Activated CD4-positive, alpha-beta T cell treated with anti-CD3 and anti-CD28 coated beads for 36 hours (primary cell): Measurements from ENCODE around the gene OR12D1. TPM values are rescaled to one million over a fixed set of nuclear protein-coding genes. Genes with fewer than 3 reads are reported as not detected.
"Not testable (repeated sequence)": the region's sequence is repeated elsewhere in the genome, so short reads cannot be mapped to it uniquely, and the experiment has no call there.

ENCODE experiments used
- ATAC-seq: fragments of 200-7000 bp; cut with Tn5 transposase; one replicate; pipeline ENCODE4 v1.10.0; 2021; ENCODE audit warnings: mild to moderate bottlenecking, moderate library complexity
- CTCF ChIA-PET: fragments of 350-600 bp; sonication (Branson Sonifier 250); formaldehyde crosslinking; loops from one replicate; lab custom pipeline; 2021; ENCODE audit warnings: antibody characterized with exemption; lab: Charles Lee
- POLR2A ChIA-PET: fragments of 350-600 bp; sonication (Branson Sonifier 250); formaldehyde crosslinking; loops from one replicate; lab custom pipeline; 2021; ENCODE audit warnings: antibody characterized with exemption, inconsistent platforms; lab: Charles Lee
- DNase-seq: peaks from one replicate; pipeline ENCODE4 v3.0.0-alpha.2; 2020
- H3K27ac Mint-ChIP-seq: one replicate; pipeline ENCODE4 v1.8.0; 2021; ENCODE audit warnings: mixed read lengths
- H3K27me3 Mint-ChIP-seq: one replicate; pipeline ENCODE4 v1.8.0; 2021; ENCODE audit warnings: mixed read lengths
- H3K36me3 Mint-ChIP-seq: one replicate; pipeline ENCODE4 v1.8.0; 2021; ENCODE audit warnings: low read depth, mixed read lengths
- H3K4me1 Mint-ChIP-seq: one replicate; pipeline ENCODE4 v1.8.0; 2021; ENCODE audit warnings: mixed read lengths
- H3K4me3 Mint-ChIP-seq: one replicate; pipeline ENCODE4 v1.8.0; 2021; ENCODE audit warnings: mild to moderate bottlenecking, moderate library complexity, mixed read lengths
- H3K9me3 Mint-ChIP-seq: one replicate; pipeline ENCODE4 v1.8.0; 2021; ENCODE audit warnings: low read depth, mixed read lengths
- intact Hi-C, 2 experiments: fragments of 100-400 bp; cut with DNase I in 1 of 2; cut with micrococcal nuclease in 1 of 2; formaldehyde crosslinking; loops; one replicate each; pipeline versions ENCODE4 v1.14.2 to v1.15.1; 2022 to 2024; cut with DNase I, micrococcal nuclease
- total RNA-seq, 2 experiments: library from RNA; stranded (reverse); gene quantifications; one replicate each; pipeline ENCODE4 v1.2.3, GENCODE V29; 2021

The OR12D1 gene
- total RNA-seq, 2 experiments from 2014 or later, result not detected

DNA sequence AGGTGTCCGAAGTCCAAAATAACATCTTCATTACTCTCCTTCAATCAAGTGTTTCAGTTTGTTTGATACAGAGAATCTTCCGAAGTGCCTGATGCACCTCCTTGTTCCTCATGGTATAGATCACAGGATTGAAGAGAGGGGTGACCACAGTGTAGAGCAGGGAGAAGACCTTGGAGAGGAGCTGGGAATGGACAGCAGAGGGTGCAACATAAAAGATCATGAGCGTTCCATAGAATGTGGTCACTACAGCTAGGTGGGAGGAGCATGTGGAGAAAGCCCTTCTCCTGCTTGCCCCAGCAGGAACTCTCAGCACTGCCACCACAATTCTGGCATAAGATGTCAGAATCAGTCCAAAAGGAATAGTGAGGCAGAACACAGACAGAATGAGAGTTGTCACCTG is 11.9 kb downstream of the OR12D1 start:
- no peak overlapping the region for H3K4me3 Mint-ChIP-seq
- no peak overlapping the region for H3K27ac Mint-ChIP-seq
- H3K9me3 Mint-ChIP-seq, result no peaks in the 10 kb centered on the region
- no peaks in the 10 kb centered on the region for H3K36me3 Mint-ChIP-seq
- POLR2A ChIA-PET, result no interaction called here
- DNase-seq, result no peak
- intact Hi-C loops, result no loop called here
- no peak for ATAC-seq
- H3K4me1 Mint-ChIP-seq, result peaks cover 8% of the 10 kb centered on the region
- peaks cover 38% of the 10 kb centered on the region for H3K27me3 Mint-ChIP-seq
- CTCF ChIA-PET, result no interaction called here

DNA sequence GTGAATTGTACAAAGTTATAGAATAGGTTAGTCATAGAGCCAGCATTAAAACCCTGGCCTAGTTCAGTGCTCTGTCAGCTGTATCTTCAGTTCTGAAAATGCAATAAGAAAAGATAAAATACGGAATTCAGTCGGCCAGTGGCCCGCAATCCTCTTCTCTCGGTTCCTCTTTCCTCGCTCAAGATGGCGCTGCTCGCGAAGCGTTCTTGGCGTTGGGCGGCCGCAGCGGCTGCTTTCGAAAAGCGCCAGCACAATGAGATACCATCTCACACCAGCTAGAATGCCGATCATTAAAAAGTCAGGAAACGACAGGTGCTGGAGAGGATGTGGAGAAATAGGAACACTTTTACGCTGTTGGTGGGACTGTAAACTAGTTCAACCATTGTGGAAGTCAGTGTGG is 22.0 kb downstream of the OR12D1 start:
- H3K4me3 Mint-ChIP-seq, CTCF ChIA-PET, H3K27ac Mint-ChIP-seq: not testable (repeated sequence)

DNA sequence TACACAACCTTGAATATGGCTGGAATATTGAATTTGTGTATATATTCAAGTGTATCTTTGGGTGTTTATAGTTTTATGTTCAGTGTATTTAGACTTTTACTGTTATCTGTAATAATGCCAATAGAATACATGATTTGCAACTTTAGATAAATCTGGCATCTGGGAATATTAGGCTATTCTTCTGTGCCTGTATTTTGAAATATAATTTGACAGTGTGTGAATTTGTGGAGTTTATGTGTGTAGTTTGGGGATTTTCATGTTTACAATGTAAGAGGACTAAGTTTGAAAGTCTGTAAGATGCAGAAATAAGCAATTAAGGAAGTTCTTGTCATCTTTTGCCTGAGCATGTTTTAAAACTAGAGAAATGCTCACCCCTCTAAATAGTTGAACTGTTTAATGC is 24.3 kb downstream of the OR12D1 start, which contains the start of gene OR10C1:
Gene OR10C1, plus strand, starts transcription at position 301 of the 400 bp plus-strand sequence. CDS start 710 bp downstream, outside the sequence.
- Mint-ChIP-seq H3K4me3 (no peak within 1 kb of the TSS), H3K9me3 (peaks cover under 1% of the 10 kb centered on the region), H3K36me3 (no peaks in the 10 kb centered on the region), H3K27ac (no peak within 1 kb of the TSS), H3K4me1 (no peaks in the 10 kb centered on the region), H3K27me3 (peaks cover 23% of the 10 kb centered on the region)
- DNase-seq (no peak), ATAC-seq (no peak)
- POLR2A ChIA-PET, result no interaction called here
- CTCF ChIA-PET, result no interaction called here
- intact Hi-C loops, result no loop called here

More for the DNA sequence above, 22.0 kb downstream of the OR12D1 start:
- H3K36me3 Mint-ChIP-seq, H3K4me1 Mint-ChIP-seq, ATAC-seq, intact Hi-C loops, H3K9me3 Mint-ChIP-seq, POLR2A ChIA-PET: not testable (repeated sequence)
- peaks cover 20% of the 10 kb centered on the region for H3K27me3 Mint-ChIP-seq
- DNase-seq, result peak; percentile 19

DNA sequence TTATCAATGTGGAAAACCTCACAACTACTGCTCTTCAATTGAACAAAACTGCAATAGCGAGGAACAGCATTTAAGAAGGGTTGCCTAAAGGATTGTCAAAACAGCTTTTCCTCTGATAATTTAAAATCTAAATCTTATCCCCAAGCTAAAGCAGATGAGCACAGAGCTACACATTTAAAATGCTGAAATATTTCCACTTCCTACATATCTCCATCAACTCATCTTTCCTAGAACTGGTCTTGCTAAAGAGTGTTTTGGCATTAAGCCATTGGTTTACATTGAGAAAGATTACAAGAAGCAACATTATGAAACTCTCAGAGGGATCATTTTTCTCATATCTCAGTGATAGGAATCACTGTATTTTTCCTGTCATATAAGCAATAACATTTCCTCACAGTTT is 28.0 kb downstream of the OR12D1 start:
- ATAC-seq (no peak), DNase-seq (no peak)
- ChIA-PET CTCF (no interaction called here), POLR2A (no interaction called here)
- Mint-ChIP-seq H3K27me3 (peaks cover 40% of the 10 kb centered on the region), H3K9me3 (peaks cover 7% of the 10 kb centered on the region), H3K27ac (no peak overlapping the region), H3K36me3 (no peaks in the 10 kb centered on the region), H3K4me3 (no peak overlapping the region), H3K4me1 (no peaks in the 10 kb centered on the region)
- intact Hi-C loops, result no loop called here

DNA sequence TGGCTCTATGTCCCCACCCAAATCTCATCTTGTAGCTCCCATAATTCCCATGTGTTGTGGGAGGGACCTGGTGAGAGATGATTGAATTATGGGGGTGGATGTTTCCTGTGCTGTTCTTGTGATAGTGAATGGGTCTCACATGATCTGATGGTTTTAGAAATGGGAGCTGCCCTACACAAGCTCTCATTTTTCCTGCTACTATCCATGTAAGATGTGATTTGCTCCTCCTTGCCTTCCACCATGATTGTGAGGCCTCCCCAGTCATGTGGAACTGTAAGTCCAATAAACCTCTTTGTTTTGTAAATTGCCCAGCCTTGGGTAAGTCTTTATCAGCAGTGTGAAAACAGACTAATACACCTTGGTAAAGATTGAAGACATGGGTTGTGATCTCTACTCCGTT is 29.3 kb downstream of the OR12D1 start:
- CTCF ChIA-PET, result interaction anchor here (0.6 kb wide), 1 partner anchor 58 kb away, joined by 3 read pairs; no protein-coding TSS in a partner anchor
- H3K27ac Mint-ChIP-seq, ATAC-seq, H3K4me1 Mint-ChIP-seq, H3K36me3 Mint-ChIP-seq, H3K9me3 Mint-ChIP-seq, DNase-seq, intact Hi-C loops, H3K4me3 Mint-ChIP-seq, POLR2A ChIA-PET: not testable (repeated sequence)
- peaks cover 46% of the 10 kb centered on the region for H3K27me3 Mint-ChIP-seq

DNA sequence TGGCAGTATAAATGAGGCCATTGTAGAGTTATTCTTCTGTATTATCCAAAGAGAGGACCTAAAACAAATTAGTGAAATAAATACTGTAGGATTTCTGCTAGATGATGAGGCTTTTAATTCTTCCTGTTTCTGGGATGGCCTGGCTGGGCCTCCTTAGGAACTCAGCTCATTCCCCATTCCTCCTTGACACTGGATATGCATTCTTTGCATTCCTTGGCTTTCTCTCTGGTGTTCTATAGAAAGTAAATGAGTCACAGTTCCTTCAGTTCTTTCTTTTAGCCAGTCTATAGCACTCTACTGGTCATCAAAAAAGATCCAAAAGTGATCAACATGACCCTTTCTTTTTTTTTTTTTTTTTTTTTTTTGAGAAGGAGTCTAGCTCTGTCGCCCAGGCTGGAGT is 32.9 kb downstream of the OR12D1 start:
- no peaks in the 10 kb centered on the region for H3K36me3 Mint-ChIP-seq
- POLR2A ChIA-PET, result no interaction called here
- peaks cover 55% of the 10 kb centered on the region for H3K27me3 Mint-ChIP-seq
- ATAC-seq, result no peak
- no peak overlapping the region for H3K4me3 Mint-ChIP-seq
- H3K9me3 Mint-ChIP-seq, result peaks cover 7% of the 10 kb centered on the region
- no peak for DNase-seq
- intact Hi-C loops, result no loop called here
- H3K4me1 Mint-ChIP-seq, result no peaks in the 10 kb centered on the region
- CTCF ChIA-PET, result no interaction called here
- H3K27ac Mint-ChIP-seq, result no peak overlapping the region

DNA sequence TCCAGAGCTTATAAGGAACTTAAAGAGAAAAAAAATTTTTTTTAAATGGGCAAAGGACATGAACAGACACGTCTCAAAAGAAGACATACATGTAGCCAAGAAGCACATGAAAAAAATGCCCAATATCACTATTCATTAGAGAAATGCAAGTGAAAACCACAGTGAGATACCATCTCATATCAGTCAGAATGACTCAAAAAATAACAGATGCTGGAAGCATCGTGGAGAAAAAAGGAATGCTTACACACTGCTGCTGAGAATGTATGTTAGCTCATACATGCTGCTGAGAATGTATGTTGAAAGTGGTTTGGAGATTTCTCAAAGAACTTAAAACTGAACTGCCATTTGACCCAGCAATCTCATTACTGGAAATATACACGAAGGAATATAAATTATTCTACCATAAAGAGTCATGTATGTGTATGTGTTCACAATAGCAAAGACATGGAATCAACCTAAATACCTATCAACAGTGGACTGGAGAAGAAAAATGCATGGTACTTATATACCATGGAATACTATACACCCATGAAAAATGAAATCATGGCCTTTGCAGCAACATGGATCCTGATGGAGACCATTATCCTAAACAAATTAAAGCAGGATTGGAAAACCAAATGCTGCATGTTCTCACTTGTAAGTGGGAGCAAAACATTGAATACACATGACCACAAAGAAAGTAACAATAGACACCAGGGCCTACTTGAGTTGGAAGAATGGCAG is 36.9 kb downstream of the OR12D1 start:
- ATAC-seq (no peak), DNase-seq (no peak)
- Mint-ChIP-seq H3K27me3 (peaks cover 38% of the 10 kb centered on the region), H3K4me1 (no peaks in the 10 kb centered on the region), H3K27ac (no peak overlapping the region), H3K4me3 (no peak overlapping the region), H3K9me3 (no peaks in the 10 kb centered on the region), H3K36me3 (no peaks in the 10 kb centered on the region)
- CTCF ChIA-PET, result no interaction called here
- POLR2A ChIA-PET, result no interaction called here
- intact Hi-C loops, result no loop called here

DNA sequence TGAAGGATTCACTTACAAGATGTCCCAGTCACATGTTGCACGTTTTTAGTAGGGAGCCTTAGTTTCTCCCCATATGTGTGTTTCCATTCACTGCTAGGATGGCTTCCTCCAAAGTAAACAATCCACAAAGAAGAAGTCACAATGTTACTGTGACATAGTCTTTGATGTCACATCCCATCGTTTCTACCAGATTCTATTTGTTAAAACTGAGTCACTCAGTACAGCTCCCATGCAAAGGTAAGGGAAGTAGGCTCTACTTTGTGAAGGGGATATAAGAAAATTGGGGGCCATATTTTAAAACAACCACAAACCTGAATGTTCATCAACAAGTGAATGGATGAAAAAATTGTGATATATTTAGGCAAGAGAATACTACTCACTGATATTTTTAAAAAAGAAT is 42.2 kb downstream of the OR12D1 start, which contains the start of the genes OR11A1 and OR2H1:
Gene OR11A1, minus strand, starts transcription at position 101 of the 400 bp plus-strand sequence. CDS start 29,430 bp downstream, outside the sequence.
Gene OR2H1, plus strand, starts transcription at position 185 of the 400 bp plus-strand sequence. CDS start 4,615 bp downstream, outside the sequence.
- Mint-ChIP-seq H3K4me1 (no peaks in the 10 kb centered on the region), H3K36me3 (no peaks in the 10 kb centered on the region), H3K4me3 (no peak within 1 kb of the TSS), H3K27me3 (peaks cover 18% of the 10 kb centered on the region), H3K27ac (no peak within 1 kb of the TSS), H3K9me3 (no peaks in the 10 kb centered on the region)
- DNase-seq, result no peak
- no peak for ATAC-seq
- POLR2A ChIA-PET, result interaction anchor here (0.6 kb wide), 1 partner anchor 107 kb away, joined by 5 read pairs; no protein-coding TSS in a partner anchor
- CTCF ChIA-PET, result no interaction called here
- intact Hi-C loops, result no loop called here

DNA sequence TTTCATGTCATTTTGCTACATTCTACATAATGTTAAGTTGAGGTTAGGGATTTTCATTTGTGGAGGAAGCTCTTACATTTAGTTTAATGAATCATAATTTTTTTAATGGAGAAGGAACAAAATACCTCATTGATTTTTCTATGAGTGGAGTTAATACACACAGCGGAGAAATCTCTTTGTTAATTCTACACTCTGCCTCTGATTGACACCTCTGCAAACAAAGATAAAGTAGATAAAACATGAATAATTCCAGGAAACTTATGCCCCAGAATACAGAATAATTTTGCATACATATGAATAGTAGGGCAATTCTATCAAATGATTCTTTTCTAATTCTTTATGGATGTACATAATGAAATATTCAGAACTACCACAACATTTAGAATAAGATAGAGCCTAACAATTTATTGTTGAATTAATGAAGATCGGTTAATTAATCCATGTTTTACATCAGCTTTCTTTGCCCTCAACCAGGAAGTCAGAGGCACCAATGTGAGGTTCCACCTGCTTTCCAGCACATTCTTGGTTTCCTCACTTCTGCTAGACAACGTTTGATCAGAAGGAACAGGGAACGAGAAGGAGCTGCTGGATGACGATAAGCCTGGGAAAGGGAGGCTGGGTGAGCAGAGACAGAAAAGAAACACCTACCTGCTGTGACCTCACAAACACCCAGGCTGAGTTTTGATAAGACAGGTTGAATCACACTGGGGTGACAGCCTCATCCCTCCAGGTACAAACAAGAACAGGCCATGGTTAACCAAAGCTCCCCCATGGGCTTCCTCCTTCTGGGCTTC is 46.5 kb downstream of the OR12D1 start:
- ChIA-PET CTCF (no interaction called here), POLR2A (no interaction called here)
- Mint-ChIP-seq H3K9me3 (no peaks in the 10 kb centered on the region), H3K4me1 (no peaks in the 10 kb centered on the region), H3K4me3 (no peak overlapping the region), H3K27ac (no peak overlapping the region), H3K36me3 (no peaks in the 10 kb centered on the region), H3K27me3 (peaks cover 18% of the 10 kb centered on the region)
- intact Hi-C loops, result no loop called here
- DNase-seq (no peak), ATAC-seq (no peak)

DNA sequence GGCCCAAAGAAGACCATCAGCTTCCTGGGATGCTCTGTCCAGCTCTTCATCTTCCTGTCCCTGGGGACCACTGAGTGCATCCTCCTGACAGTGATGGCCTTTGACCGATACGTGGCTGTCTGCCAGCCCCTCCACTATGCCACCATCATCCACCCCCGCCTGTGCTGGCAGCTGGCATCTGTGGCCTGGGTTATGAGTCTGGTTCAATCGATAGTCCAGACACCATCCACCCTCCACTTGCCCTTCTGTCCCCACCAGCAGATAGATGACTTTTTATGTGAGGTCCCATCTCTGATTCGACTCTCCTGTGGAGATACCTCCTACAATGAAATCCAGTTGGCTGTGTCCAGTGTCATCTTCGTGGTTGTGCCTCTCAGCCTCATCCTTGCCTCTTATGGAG is 47.3 kb downstream of the OR12D1 start:
- H3K9me3 Mint-ChIP-seq, result no peaks in the 10 kb centered on the region
- ChIA-PET CTCF (no interaction called here), POLR2A (no interaction called here)
- no peak overlapping the region for H3K4me3 Mint-ChIP-seq
- H3K36me3 Mint-ChIP-seq, result no peaks in the 10 kb centered on the region
- no peaks in the 10 kb centered on the region for H3K4me1 Mint-ChIP-seq
- intact Hi-C loops, result no loop called here
- ATAC-seq, result no peak
- DNase-seq, result no peak
- peaks cover 18% of the 10 kb centered on the region for H3K27me3 Mint-ChIP-seq
- no peak overlapping the region for H3K27ac Mint-ChIP-seq

DNA sequence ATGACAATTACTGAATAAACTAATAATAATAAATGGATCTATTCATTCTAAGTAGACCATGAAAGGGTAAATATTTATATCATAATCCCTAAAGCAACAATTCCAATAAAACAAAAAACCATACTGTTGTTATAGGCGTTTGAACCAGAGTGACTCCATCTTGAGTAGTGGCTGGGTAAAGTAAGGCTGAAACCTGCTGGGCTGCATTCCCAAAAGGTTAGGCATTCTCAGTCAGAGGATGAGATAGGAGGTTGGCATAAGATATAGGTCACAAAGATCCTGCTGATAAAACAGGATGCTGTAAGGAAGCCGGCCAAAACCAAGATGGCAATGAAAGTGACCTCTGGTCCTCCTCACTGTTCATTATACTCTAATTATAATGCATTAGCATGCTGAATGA is 50.6 kb downstream of the OR12D1 start:
- no peaks in the 10 kb centered on the region for H3K9me3 Mint-ChIP-seq
- no peak overlapping the region for H3K4me3 Mint-ChIP-seq
- POLR2A ChIA-PET, result no interaction called here
- H3K4me1 Mint-ChIP-seq, result no peaks in the 10 kb centered on the region
- DNase-seq (no peak), ATAC-seq (no peak)
- no peak overlapping the region for H3K27ac Mint-ChIP-seq
- peaks cover 10% of the 10 kb centered on the region for H3K27me3 Mint-ChIP-seq
- no peaks in the 10 kb centered on the region for H3K36me3 Mint-ChIP-seq
- intact Hi-C loops, result no loop called here
- CTCF ChIA-PET, result no interaction called here

DNA sequence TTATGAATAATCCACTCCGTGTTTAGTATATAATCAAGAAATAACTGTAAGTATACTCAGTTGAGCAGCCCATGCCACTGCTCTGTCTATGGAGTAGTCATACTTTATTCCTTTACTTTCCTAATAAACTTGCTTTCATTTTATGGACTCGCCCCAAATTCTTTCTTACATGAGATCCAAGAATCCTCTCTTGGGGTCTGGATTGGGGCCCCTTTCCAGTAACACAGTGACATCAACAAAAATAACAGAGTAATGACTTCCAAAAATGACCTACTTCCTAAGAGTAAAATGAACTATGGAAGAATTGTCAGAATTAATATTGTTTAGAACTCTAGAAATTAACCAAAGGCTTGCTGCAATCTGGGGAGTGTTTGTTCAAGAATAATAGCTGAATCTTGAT is 51.1 kb downstream of the OR12D1 start:
- H3K27me3 Mint-ChIP-seq, result peaks cover 10% of the 10 kb centered on the region
- H3K4me3 Mint-ChIP-seq, result no peak overlapping the region
- ChIA-PET POLR2A (no interaction called here), CTCF (no interaction called here)
- no peak overlapping the region for H3K27ac Mint-ChIP-seq
- no peak for ATAC-seq
- H3K4me1 Mint-ChIP-seq, result no peaks in the 10 kb centered on the region
- intact Hi-C loops, result no loop called here
- no peak for DNase-seq
- H3K9me3 Mint-ChIP-seq, result no peaks in the 10 kb centered on the region
- no peaks in the 10 kb centered on the region for H3K36me3 Mint-ChIP-seq
